HG03460 (cell line): ENCODE measurements around the gene SLC25A26.

Experiments used
- ATAC-seq: cut with Tn5 transposase; IDR thresholded peaks from one replicate; pipeline ENCODE4 v1.9.1; 2021; ENCODE audit not compliant: unreplicated experiment

The SLC25A26 gene

DNA sequence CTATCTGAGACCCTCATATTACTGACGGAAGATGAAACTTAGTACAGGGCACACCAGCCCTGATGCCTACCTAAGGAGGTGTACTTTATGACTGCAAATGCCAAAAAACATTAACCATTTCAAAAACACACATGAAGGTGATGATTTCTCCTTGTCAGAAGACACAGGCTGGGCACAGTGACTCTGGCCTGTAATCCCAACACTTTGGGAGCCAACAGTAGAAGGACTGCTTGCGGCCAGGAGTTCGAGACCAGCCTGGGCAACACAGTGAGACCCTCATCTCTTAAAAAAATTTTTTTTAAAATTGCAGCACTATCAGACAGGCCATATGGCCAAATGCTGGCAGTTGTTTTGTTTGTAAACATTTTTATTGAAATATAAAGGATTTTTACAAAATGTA lies 206.6 kb downstream of the SLC25A26 start:
- no peak for ATAC-seq

DNA sequence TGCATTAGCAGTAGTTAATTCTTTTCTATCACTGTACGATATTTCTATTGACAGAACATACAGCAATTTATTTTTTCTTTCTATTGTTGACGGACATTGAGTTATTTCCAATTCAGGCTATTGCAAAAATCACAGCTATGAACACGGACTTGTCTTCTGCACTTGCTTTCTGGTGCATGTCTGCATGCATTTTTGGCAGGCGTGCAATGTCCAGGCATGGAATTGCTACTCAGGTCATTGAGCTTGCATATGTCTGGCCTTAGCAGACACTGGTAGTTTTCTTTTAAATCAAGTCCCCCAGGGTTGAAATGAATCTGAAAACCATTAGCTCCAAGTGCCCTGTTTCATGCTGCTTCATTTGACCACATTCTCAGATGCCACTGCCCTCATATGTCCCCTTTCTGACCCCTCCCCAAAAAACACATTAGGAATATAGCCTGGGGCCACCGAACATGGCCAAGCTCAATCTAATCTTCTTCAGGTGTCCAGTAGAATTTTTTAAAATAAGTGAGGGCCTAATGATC lies 207.2 kb downstream of the SLC25A26 start:
- no peak for ATAC-seq
